OCI-LY7 (cell line): Measurements from ENCODE around the gene MTOR. TPM values are rescaled to one million over a fixed set of nuclear protein-coding genes. Genes with fewer than 3 reads are reported as not detected.

ENCODE experiments used
- BruUV-seq: library from RNA; stranded (reverse); fragments of 400-500 nt; replicated peaks from 2 replicates; lab custom pipeline; 2021; lab: Mats Ljungman, UMichigan
- CTCF ChIA-PET: fragments of 300-600 bp; sonication (Branson Sonifier 250); formaldehyde crosslinking; loops from one replicate; lab custom pipeline; 2022; ENCODE audit warnings: antibody characterized with exemption; ENCODE audit not compliant: unreplicated experiment; lab: Charles Lee
- POLR2A ChIA-PET: fragments of 300-600 bp; sonication (Branson Sonifier 250); formaldehyde crosslinking; loops from one replicate; lab custom pipeline; 2022; ENCODE audit warnings: antibody characterized with exemption; lab: Charles Lee
- DNase-seq: peaks from one replicate; pipeline ENCODE4 v3.0.0-alpha.2; 2015; ENCODE audit warnings: low spot score
- H2AFZ ChIP-seq: fragments of 200-600 bp; sonication (generic), shearing (Covaris generic); 2 replicates; pipeline ENCODE4 v1.6.1; 2014; ENCODE audit warnings: mild to moderate bottlenecking, antibody characterized with exemption, low read length, moderate library complexity
- H3K27ac ChIP-seq: fragments of 200-600 bp; sonication (generic); 2 replicates; pipeline ENCODE4 v1.5.1; 2014; ENCODE audit warnings: mixed run types, low read depth, mild to moderate bottlenecking, moderate library complexity, low read length, inconsistent platforms; ENCODE audit not compliant: poor library complexity, severe bottlenecking
- H3K36me3 ChIP-seq: fragments of 200-600 bp; sonication (generic); 2 replicates; pipeline ENCODE4 v1.6.1; 2014; ENCODE audit warnings: mild to moderate bottlenecking, antibody characterized with exemption, low read length, moderate library complexity, mixed read lengths; ENCODE audit not compliant: insufficient read depth
- H3K4me1 ChIP-seq: fragments of 200-600 bp; sonication (generic); 2 replicates; pipeline ENCODE4 v1.5.1; 2014; ENCODE audit warnings: mild to moderate bottlenecking, low read length; ENCODE audit not compliant: insufficient read depth, poor library complexity, severe bottlenecking
- H3K4me2 ChIP-seq: fragments of 200-600 bp; sonication (generic); 2 replicates; pipeline ENCODE4 v1.6.1; 2014; ENCODE audit warnings: mild to moderate bottlenecking, low read length
- H3K4me3 ChIP-seq: fragments of 200-600 bp; sonication (generic); 2 replicates; pipeline ENCODE4 v1.5.1; 2014; ENCODE audit warnings: mild to moderate bottlenecking, low read depth, low read length; ENCODE audit not compliant: poor library complexity, severe bottlenecking
- H3K79me2 ChIP-seq: fragments of 200-600 bp; sonication (generic); 2 replicates; pipeline ENCODE4 v1.6.1; 2016; ENCODE audit warnings: low read depth, mild to moderate bottlenecking, low read length, moderate library complexity, mixed read lengths; ENCODE audit not compliant: insufficient read depth
- H3K9me2 ChIP-seq: fragments of 200-600 bp; sonication (generic); 2 replicates; pipeline ENCODE4 v1.6.1; 2016; ENCODE audit warnings: mild to moderate bottlenecking, low read length, mixed read lengths; ENCODE audit not compliant: insufficient read depth
- H3K9me3 ChIP-seq: fragments of 200-600 bp; sonication (generic); 2 replicates; pipeline ENCODE4 v1.6.1; 2014; ENCODE audit warnings: mild to moderate bottlenecking, mixed run types, low read length, mixed read lengths
- H4K20me1 ChIP-seq: fragments of 200-600 bp; sonication (generic); 2 replicates; pipeline ENCODE4 v1.6.1; 2014; ENCODE audit warnings: mild to moderate bottlenecking, antibody characterized with exemption, low read length, moderate library complexity, mixed read lengths; ENCODE audit not compliant: insufficient read depth
- EZH2phosphoT487 ChIP-seq: fragments of 200-600 bp; sonication (generic); IDR thresholded peaks from 2 replicates; pipeline ENCODE4 v1.6.1; 2018; ENCODE audit warnings: low read depth, borderline replicate concordance, mild to moderate bottlenecking, mixed run types, antibody characterized with exemption, low read length, moderate library complexity, mixed read lengths
- intact Hi-C: fragments of 100-400 bp; cut with micrococcal nuclease; formaldehyde crosslinking; loops from one replicate; pipeline ENCODE4 v1.10.0; 2022; ENCODE audit not compliant: unreplicated experiment
- total RNA-seq, 2 experiments: library from RNA; depleted of rRNA in 1 of 2; stranded (reverse); fragments of >200 nt in 1 of 2; shearing (Covaris generic) in 1 of 2; gene quantifications; 2 replicates each; pipeline ENCODE4 v1.2.3, GENCODE V29; 2014 to 2022
- TF ChIP-seq, protein P1 (sequence below): fragments of 200-600 bp; sonication (generic); conservative IDR thresholded peaks from 2 replicates; pipeline ENCODE4 v1.5.1; 2014; ENCODE audit warnings: mild to moderate bottlenecking, antibody characterized with exemption, low read length, moderate library complexity, mixed read lengths

Gene MTOR
- total RNA-seq, 2 experiments from 2014 or later, result 41.1 to 58.6 TPM

DNA sequence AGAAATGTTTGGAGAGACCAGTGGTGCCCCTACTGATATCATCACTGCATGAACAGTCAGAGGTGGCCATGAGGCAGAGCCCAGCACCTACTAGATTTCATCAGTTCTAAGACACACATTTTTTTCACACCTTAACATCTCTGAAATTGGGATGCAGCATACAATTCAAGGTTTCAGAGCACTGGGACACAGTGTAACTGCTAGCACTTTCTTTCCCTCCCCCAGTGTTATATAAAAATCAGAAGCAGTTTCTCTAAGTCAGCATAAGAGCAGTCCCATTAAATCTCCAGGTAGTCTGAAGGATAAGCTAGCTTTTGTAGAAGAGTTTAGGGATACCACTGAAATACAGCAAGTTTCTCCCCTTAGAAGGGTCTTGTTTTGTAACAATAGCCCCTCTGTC is 83.2 kb downstream of the MTOR start:
- H3K79me2 ChIP-seq, result no peaks in the 10 kb centered on the region
- no peaks in the 10 kb centered on the region for H4K20me1 ChIP-seq
- H3K36me3 ChIP-seq, result peaks cover 46% of the 10 kb centered on the region
- H3K9me2 ChIP-seq, result no peaks in the 10 kb centered on the region
- H3K27ac ChIP-seq, result no peak overlapping the region
- H2AFZ ChIP-seq, result no peak overlapping the region
- ChIA-PET CTCF (no interaction called here), POLR2A (interaction anchor here (1.2 kb wide), 1 partner anchor 12 kb away, joined by 3 read pairs; no protein-coding TSS in a partner anchor)
- no peak overlapping the region for H3K4me2 ChIP-seq
- H3K4me1 ChIP-seq, result no peaks in the 10 kb centered on the region
- no peak overlapping the region for H3K4me3 ChIP-seq
- intact Hi-C loops, result no loop called here
- no TSS peak for BruUV-seq
- DNase-seq, result no peak
- TF ChIP-seq EZH2phosphoT487, result no peak
- TF ChIP-seq, protein P1, sequence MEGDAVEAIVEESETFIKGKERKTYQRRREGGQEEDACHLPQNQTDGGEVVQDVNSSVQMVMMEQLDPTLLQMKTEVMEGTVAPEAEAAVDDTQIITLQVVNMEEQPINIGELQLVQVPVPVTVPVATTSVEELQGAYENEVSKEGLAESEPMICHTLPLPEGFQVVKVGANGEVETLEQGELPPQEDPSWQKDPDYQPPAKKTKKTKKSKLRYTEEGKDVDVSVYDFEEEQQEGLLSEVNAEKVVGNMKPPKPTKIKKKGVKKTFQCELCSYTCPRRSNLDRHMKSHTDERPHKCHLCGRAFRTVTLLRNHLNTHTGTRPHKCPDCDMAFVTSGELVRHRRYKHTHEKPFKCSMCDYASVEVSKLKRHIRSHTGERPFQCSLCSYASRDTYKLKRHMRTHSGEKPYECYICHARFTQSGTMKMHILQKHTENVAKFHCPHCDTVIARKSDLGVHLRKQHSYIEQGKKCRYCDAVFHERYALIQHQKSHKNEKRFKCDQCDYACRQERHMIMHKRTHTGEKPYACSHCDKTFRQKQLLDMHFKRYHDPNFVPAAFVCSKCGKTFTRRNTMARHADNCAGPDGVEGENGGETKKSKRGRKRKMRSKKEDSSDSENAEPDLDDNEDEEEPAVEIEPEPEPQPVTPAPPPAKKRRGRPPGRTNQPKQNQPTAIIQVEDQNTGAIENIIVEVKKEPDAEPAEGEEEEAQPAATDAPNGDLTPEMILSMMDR, result no peak
- no peaks in the 10 kb centered on the region for H3K9me3 ChIP-seq

DNA sequence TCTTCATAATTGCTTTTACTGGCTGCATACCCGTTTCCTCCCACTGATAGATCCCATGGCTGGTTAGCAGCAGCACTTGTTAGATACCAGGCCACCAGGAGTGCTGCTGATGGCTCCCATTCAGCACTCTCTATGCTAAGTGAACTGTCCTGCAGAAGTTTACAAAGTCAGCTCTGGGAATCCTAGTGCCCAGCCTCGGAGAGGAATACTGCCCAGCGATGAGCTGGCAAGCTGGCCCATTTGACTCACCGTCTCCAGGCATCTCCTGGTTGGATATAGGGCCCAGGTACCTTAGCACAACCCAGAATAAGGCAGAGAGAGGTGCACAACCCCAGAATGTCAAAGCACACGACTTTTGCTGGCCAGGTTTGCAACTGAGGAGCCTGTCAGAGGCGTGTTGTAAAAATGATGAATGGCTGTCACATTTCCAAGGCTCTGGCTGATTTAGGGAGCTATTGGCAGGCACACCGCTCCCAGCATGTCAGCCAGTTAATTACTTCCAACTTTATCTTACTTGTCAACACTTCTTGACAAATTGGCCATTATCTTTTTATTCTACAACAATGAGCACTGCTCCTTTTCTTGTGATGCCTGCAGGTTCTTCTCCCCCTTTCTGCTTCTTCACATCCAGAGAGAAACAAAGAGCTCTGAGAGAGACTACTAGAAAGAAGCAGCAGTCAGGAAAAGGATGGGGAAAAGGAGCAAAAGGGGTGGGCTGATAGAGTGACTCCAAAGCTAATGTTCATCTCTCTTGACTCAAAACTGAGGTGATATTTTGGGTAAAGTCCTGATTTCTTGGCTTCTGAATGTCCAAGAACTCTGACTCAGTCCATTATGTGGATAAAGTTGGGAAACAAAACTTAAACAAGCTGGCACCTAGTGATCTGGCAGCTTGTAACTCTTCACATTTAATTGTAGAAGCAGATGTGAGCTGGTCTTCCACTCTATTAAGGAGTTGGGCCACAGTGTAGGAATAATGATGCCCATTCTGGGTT is 84.0 kb downstream of the MTOR start:
- no peak overlapping the region for H3K27ac ChIP-seq
- H3K4me3 ChIP-seq, result no peak overlapping the region
- TF ChIP-seq EZH2phosphoT487, result no peak
- TF ChIP-seq, protein P1, result no peak
- no peaks in the 10 kb centered on the region for H4K20me1 ChIP-seq
- no peaks in the 10 kb centered on the region for H3K9me3 ChIP-seq
- H3K79me2 ChIP-seq, result no peaks in the 10 kb centered on the region
- intact Hi-C loops, result no loop called here
- H3K36me3 ChIP-seq, result peaks cover 38% of the 10 kb centered on the region; the same call in 1 of the 2 replicates
- no peaks in the 10 kb centered on the region for H3K4me1 ChIP-seq
- H3K4me2 ChIP-seq, result no peak overlapping the region
- ChIA-PET POLR2A (interaction anchor here (0.6 kb wide), 1 partner anchor 14 kb away, joined by 5 read pairs; no protein-coding TSS in a partner anchor), CTCF (no interaction called here)
- DNase-seq, result no peak
- no peak overlapping the region for H2AFZ ChIP-seq
- no peaks in the 10 kb centered on the region for H3K9me2 ChIP-seq
- BruUV-seq, result no TSS peak
